GM23248 (cell line): ENCODE data around the gene TOMM40L.

Source experiments
- EZH2 ChIP-seq: fragments of 200-600 bp; sonication (generic); IDR thresholded peaks from 2 replicates; pipeline ENCODE4 v1.6.1; 2018; ENCODE audit warnings: antibody characterized with exemption, mild to moderate bottlenecking; ENCODE audit not compliant: insufficient read depth, poor library complexity, severe bottlenecking
- EZH2phosphoT487 ChIP-seq: fragments of 200-600 bp; sonication (generic); IDR thresholded peaks from 2 replicates; pipeline ENCODE4 v1.6.1; 2018; ENCODE audit warnings: antibody characterized with exemption, moderate library complexity, mild to moderate bottlenecking, low read depth; ENCODE audit not compliant: insufficient read depth

DNA sequence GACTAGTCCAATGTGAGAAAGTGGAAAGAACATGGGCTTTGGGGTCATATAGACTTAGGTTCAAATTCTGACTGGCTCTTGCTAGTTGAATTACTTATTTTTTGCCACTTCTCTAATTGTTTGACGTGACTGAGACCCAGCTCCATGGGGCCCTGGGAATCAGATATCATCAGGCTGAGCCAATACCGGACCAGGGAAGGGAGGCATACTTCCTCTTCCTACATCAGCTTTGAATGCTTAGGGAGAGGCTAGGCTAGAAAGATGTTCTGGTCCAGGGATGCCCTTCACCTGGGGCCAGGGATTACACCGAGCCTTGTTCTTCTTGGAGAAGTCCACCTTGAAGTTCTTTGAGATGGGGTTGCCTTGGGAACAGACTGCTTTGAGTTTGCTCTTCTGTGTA is 15.8 kb downstream of the TOMM40L start:
- TF ChIP-seq EZH2, result no peak
- TF ChIP-seq EZH2phosphoT487, result no peak
